ENCODE measurements around the gene JAK1. TPM values are rescaled to one million over a fixed set of nuclear protein-coding genes. Genes with fewer than 3 reads are reported as not detected.

The JAK1 gene
- total and polyA plus RNA-seq, 2 of the 8 experiments (the other 6 are each of a cell fraction or from before 2014, with no cell fraction given): 7.8 to 24.5 TPM

DNA sequence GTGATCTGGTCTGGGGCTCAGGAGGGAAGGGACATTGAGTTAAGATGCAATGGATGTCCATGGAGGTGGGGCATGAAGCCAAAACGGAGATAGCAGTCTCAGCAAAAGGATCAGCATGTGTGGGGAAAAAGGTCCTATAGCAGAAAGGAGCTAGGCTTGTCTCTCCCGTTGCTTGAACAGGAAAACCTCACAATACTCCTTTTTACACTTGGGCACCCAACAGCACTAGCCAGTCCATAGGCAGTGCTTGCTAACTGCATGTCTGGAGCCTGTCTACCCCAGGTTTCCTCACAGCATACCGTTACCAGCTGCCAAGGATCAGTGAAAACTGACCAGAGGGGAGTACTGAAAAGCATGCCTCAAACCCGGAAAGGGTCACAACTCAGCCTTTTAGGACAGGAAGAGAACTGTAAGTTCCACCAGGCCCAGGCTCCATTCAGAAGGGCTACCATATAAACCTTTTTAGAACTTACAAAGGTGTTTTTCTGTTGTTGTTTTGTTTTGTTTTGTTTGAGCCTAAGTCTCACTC, 78.6 kb downstream of the JAK1 start (continued):
- TF ChIP-seq SIRT6 (IDR thresholded peaks at IDR 0.05; ENCODE audit: low read length): no peak
- TF ChIP-seq JUN (IDR thresholded peaks at IDR 0.05; ENCODE audit: low read depth, low read length): no peak
- no peak for TF ChIP-seq BRCA1 (IDR thresholded peaks at IDR 0.05; ENCODE audit: low read depth, low read length)
- TF ChIP-seq KDM4A (IDR thresholded peaks at IDR 0.05; ENCODE audit: low read depth, low read length, severe bottlenecking): no peak
- TF ChIP-seq RBBP5 (IDR thresholded peaks at IDR 0.05; ENCODE audit: borderline replicate concordance, low read depth, low read length): no peak
- TF ChIP-seq SRF (IDR thresholded peaks at IDR 0.05; ENCODE audit: low read depth, low read length): no peak

Data from H1 (cell line).